ENCODE data around the gene LCN15. TPM values are rescaled to one million over a fixed set of nuclear protein-coding genes. Genes with fewer than 3 reads are reported as not detected.

Gene LCN15
- total and polyA plus RNA-seq, 10 of the 15 experiments (the other 5 are each of a cell fraction or from before 2014, with no cell fraction given) = 0.37 to 0.50 TPM; not detected in 8

DNA sequence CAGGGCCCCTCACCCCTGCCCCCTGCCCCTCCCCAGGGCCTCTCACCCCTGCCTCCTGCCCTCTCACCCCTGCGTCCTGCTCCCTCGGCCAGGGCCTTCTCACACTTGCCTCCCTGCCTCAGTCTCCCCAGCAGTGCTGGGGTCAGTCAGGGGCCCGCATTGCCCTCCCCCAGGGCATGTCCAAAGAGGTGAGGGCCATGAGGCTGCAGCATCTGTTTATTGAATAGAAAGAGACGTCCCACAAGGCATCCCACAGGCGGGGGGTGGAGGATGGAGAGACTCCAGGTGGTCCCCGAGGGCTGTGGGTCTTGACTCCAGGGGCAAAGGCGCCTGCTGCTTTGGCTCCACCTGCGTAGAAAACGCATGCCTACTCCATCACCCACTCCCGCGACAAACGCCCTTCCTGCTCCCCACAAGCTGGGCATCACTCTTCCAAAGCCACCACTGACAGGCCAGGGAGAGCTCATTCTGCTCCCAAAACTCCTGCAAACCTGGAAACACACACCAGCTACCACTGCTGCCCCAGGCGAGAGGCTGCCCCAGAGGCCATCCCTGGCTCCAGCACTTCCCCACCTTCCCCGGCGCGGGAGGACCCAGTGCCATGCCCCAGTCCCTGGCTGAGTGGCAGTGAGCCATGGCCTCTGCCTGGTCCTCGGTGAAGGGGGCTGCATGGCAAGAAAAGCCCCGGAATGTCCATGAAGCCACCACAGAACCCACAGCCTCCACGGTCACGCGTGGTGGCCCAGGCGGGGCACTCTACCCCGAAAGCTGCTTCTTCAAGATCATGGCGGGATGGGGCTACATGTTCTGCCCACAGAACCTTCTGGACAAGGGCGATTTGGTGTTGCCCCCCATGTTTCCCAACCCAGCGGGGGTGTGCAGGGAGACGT, 4.6 kb downstream of the LCN15 start:
- Histone ChIP-seq H3K27ac (ENCODE audit: control insufficient read depth, insufficient read depth) (no peak overlapping the region), H3K9me3 (replicated peaks; ENCODE audit: control insufficient read depth, insufficient read depth, low read length) (peaks cover 11% of the 10 kb centered on the region; the same call in 2 of the 3 replicates), H2AFZ (ENCODE audit: control insufficient read depth, low read depth, low read length) (no peak overlapping the region), H4K20me1 (ENCODE audit: control insufficient read depth, insufficient read depth) (no peaks in the 10 kb centered on the region), H3K4me3 (no peak overlapping the region), H3K79me2 (ENCODE audit: control insufficient read depth, insufficient read depth, low read length) (no peaks in the 10 kb centered on the region), H3K9ac (ENCODE audit: control insufficient read depth, insufficient read depth, low read length) (no peak overlapping the region), H3K4me2 (ENCODE audit: control insufficient read depth, insufficient read depth) (no peak overlapping the region), H3K36me3 (ENCODE audit: control insufficient read depth in 2 of 2, insufficient read depth in 2 of 2, low read length in 1 of 2) (no peaks in the 10 kb centered on the region), H3K4me1 (ENCODE audit: control insufficient read depth, insufficient read depth, low read length) (no peaks in the 10 kb centered on the region), H3K27me3 (replicated peaks in 1 of 2; ENCODE audit: control insufficient read depth in 2 of 2, insufficient read depth in 2 of 2, low read length in 1 of 2) (no peaks in the 10 kb centered on the region)
- no peak for TF ChIP-seq CHD2 (IDR thresholded peaks at IDR 0.05; ENCODE audit: borderline replicate concordance, low read depth, low read length)
- TF ChIP-seq, protein P1, sequence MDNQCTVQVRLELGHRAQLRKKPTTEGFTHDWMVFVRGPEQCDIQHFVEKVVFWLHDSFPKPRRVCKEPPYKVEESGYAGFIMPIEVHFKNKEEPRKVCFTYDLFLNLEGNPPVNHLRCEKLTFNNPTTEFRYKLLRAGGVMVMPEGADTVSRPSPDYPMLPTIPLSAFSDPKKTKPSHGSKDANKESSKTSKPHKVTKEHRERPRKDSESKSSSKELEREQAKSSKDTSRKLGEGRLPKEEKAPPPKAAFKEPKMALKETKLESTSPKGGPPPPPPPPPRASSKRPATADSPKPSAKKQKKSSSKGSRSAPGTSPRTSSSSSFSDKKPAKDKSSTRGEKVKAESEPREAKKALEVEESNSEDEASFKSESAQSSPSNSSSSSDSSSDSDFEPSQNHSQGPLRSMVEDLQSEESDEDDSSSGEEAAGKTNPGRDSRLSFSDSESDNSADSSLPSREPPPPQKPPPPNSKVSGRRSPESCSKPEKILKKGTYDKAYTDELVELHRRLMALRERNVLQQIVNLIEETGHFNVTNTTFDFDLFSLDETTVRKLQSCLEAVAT (IDR thresholded peaks at IDR 0.05) = no peak
- no peak for TF ChIP-seq WRNIP1 (IDR thresholded peaks at IDR 0.05; ENCODE audit: borderline replicate concordance, low read depth, low read length)
- TF ChIP-seq, protein P2, sequence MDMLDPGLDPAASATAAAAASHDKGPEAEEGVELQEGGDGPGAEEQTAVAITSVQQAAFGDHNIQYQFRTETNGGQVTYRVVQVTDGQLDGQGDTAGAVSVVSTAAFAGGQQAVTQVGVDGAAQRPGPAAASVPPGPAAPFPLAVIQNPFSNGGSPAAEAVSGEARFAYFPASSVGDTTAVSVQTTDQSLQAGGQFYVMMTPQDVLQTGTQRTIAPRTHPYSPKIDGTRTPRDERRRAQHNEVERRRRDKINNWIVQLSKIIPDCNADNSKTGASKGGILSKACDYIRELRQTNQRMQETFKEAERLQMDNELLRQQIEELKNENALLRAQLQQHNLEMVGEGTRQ (IDR thresholded peaks at IDR 0.05; ENCODE audit: borderline replicate concordance, low read depth, low read length) = no peak
- no peak for TF ChIP-seq NR2F1 (conservative IDR thresholded peaks at IDR 0.05)
- no peak for TF ChIP-seq ZSCAN29 (IDR thresholded peaks at IDR 0.05)
- no peak for TF ChIP-seq NBN (IDR thresholded peaks at IDR 0.05)
- TF ChIP-seq, protein P3, sequence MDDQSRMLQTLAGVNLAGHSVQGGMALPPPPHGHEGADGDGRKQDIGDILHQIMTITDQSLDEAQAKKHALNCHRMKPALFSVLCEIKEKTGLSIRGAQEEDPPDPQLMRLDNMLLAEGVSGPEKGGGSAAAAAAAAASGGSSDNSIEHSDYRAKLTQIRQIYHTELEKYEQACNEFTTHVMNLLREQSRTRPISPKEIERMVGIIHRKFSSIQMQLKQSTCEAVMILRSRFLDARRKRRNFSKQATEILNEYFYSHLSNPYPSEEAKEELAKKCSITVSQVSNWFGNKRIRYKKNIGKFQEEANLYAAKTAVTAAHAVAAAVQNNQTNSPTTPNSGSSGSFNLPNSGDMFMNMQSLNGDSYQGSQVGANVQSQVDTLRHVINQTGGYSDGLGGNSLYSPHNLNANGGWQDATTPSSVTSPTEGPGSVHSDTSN (IDR thresholded peaks at IDR 0.05; ENCODE audit: insufficient replicate concordance, low read depth, low read length) = no peak
- TF ChIP-seq SUPT20H (IDR thresholded peaks at IDR 0.05; ENCODE audit: borderline replicate concordance, control insufficient read depth, low read depth, low read length) = no peak
- TF ChIP-seq ZNF207 (IDR thresholded peaks at IDR 0.05; ENCODE audit: borderline replicate concordance) = no peak
- TF ChIP-seq POLR2AphosphoS2 (IDR thresholded peaks at IDR 0.05; ENCODE audit: low read depth, low read length) = no peak
- TF ChIP-seq KDM1A (IDR thresholded peaks at IDR 0.05; ENCODE audit: borderline replicate concordance) = no peak
- TF ChIP-seq KLF5 (IDR thresholded peaks at IDR 0.05; ENCODE audit: partially characterized antibody) = no peak
- CTCF ChIA-PET = interaction anchor here (0.6 to 2.8 kb wide), 6 partner anchors 18 to 377 kb away, joined by 3 to 16 read pairs (median 3); no protein-coding TSS in a partner anchor
- ATAC-seq = no peak
- no peak for DNase-seq (ENCODE audit: low read depth, low spot score)
- no peak for FAIRE-seq
- no TSS peak for BruUV-seq (replicated peaks)
- intact Hi-C loops (cut with micrococcal nuclease; ENCODE audit: unreplicated experiment) = no loop called here
- in situ Hi-C loops (cut with MboI) = no loop called here
- SMC1A ChIA-PET (ENCODE audit: uncharacterized antibody, unreplicated experiment) = no interaction called here
- POLR2A ChIA-PET = no interaction called here
- RAD21 ChIA-PET (ENCODE audit: unreplicated experiment) = no interaction called here
- WGBS (ENCODE audit: insufficient coverage, insufficient replicate concordance, low lambda C conversion rate, missing lambda C conversion rate) = 36% methylated on average over 24 of the region's 27 CpGs
